ENCODE results near the gene NOS1AP.

Gene NOS1AP

GRCh38 chr1:162304736-162305135 is 235.2 kb downstream of the NOS1AP start:
- no peak for DNase-seq

GRCh38 chr1:162305969-162306368 is 236.5 kb downstream of the NOS1AP start:
- no peak for DNase-seq

GRCh38 chr1:162310337-162310736 is 240.8 kb downstream of the NOS1AP start:
- DNase-seq: no peak

- DNase-seq: no peak
These were observed 244.7 kb downstream of the NOS1AP start for GRCh38 chr1:162314206-162314605.

GRCh38 chr1:162315673-162316072 is 246.2 kb downstream of the NOS1AP start:
- no peak for DNase-seq

GRCh38 chr1:162316187-162316586 is 246.7 kb downstream of the NOS1AP start:
- no peak for DNase-seq

- DNase-seq: no peak
These were observed 248.1 kb downstream of the NOS1AP start for GRCh38 chr1:162317621-162318020.

GRCh38 chr1:162319493-162320175 is 250.1 kb downstream of the NOS1AP start:
- no peak for DNase-seq

GRCh38 chr1:162321809-162322422 is 252.4 kb downstream of the NOS1AP start:
- no peak for DNase-seq

GRCh38 chr1:162323023-162323422 is 253.5 kb downstream of the NOS1AP start:
- DNase-seq: no peak

GRCh38 chr1:162324396-162324795 is 254.9 kb downstream of the NOS1AP start:
- DNase-seq: no peak

- no peak for DNase-seq
These were observed 257.1 kb downstream of the NOS1AP start for GRCh38 chr1:162326559-162326958.

GRCh38 chr1:162327144-162327787 is 257.8 kb downstream of the NOS1AP start:
- no peak for DNase-seq

- no peak for DNase-seq
These were observed 258.3 kb downstream of the NOS1AP start for GRCh38 chr1:162327788-162328165.

GRCh38 chr1:162328512-162328911 is 259.0 kb downstream of the NOS1AP start:
- no peak for DNase-seq

GRCh38 chr1:162329826-162330225 is 260.3 kb downstream of the NOS1AP start:
- no peak for DNase-seq

GRCh38 chr1:162333991-162334390 is 264.5 kb downstream of the NOS1AP start:
- DNase-seq: no peak

- DNase-seq: no peak
These were observed 265.6 kb downstream of the NOS1AP start for GRCh38 chr1:162335126-162335525.

GRCh38 chr1:162336621-162337285 is 267.3 kb downstream of the NOS1AP start:
- DNase-seq: no peak

GRCh38 chr1:162342452-162342983 is 273.0 kb downstream of the NOS1AP start:
- no peak for DNase-seq

GRCh38 chr1:162343470-162343869 is 274.0 kb downstream of the NOS1AP start:
- DNase-seq: no peak

- no peak for DNase-seq
These were observed 277.8 kb downstream of the NOS1AP start for GRCh38 chr1:162347281-162347680.

GRCh38 chr1:162349635-162350330 is 280.3 kb downstream of the NOS1AP start:
- no peak for DNase-seq

Measured in NCI-H1417 treated with DMSO at 0.1 percent for 48 hours (cell line).